Measurements from ENCODE around the gene DOK7.
A peak's percentile ranks its signal among the peaks of the same experiment; 100 is the strongest.

Gene DOK7

GRCh38 chr4:3429651-3430050 lies 33.5 kb upstream of the DOK7 start:
- no peak for DNase-seq

- DNase-seq: no peak
Observed at GRCh38 chr4:3430524-3430923, 32.6 kb upstream of the DOK7 start.

DNA sequence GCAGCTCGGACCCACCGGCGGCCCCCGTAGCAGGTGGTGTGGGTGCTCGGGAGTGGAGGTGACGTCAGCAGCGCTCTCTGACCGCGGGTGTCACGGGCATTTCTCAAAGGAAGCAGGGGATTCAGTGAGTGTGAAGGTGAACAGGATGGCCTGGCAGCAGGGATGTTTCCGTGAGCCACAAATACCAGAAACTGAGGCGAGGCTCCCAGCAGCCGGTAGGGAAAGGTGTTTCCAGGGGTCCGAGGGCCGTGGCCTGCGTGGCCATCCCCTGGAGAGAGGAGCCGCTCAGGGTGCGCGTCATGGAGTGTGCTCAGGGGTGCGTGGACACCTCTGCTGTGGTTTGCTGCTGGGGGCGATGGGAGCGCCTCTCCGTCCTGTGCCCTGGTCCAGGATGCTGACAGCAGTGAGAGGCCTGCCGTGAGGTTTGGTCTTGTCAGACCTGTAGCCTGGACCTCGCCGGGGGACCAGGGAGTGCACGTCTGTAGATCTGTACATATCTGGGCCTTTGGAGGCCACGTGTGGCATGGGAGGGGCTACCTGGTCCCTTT lies 31.6 kb upstream of the DOK7 start:
- DNase-seq: no peak

GRCh38 chr4:3432381-3432790 lies 30.7 kb upstream of the DOK7 start:
- no peak for DNase-seq

DNA sequence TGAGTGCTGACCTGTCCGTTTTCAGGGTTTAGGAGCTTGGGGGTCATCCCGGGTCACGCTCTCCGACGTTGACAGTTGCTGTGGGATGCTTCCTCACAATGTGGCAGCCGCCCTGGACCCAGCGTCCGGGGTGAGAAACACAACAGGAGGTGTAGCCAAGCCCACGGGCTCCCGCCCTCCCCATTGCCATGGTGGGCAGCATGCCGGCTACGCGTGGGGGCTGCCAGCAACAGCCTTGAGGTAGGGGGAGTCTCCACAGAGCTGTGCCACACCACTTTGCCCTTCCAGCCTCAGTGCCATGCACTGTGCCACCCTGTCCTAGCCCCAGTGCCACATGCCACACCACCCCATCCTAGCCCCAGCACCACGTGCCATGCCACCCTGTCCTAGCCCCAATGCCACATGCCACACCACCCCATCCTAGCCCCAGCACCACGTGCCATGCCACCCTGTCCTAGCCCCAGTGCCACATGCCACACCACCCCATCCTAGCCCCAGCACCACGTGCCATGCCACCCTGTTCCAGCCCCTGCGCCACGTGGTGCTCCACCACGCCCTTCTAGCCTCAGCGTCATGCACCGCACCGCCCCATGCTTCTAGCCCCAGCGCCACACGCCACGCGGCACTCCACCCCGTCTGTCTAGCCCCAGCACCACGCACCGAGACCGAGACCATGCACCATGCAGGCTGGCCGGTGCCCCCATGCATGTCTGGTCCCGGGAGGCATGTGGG lies 29.8 kb upstream of the DOK7 start:
- DNase-seq: no peak

DNA sequence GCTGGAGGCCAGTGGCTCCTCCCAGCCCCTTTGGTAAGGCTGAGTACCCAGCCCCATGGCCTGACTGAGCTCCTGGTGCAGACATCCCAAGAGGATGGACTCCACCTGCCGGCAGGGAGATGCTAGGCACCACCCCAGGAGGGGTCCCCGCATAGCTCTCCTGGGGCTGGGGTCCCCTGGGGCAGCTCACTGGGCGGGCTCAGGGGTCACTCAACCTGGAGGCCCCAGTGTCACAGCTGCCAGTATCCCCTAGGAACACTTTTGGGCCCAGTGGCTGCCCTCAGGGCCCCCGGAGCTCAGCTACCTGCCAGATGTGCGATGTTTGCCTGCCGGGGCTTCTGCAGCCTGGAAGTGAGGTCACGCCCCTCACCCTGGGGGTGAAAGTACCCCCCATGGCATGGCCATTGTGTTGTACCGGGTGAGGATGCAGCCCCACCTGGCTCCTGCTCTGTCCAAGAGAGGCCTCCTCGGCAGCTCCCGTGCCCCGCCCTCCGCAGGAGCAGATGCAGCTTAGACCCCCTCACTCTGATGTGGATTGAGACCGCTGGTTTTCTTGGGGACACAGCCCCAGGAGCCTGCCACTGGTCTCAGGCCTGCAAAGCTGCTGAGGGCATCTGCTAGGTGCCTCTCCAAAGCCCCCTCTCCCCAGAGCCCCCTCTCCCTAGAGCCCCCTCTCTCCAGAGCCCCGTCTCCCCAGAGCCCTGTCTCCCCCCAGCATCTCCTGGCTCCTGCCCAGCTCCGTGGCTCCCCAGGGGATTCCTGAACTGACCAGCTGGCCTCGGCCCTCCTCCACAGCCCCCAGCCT lies 28.0 kb upstream of the DOK7 start:
- DNase-seq: no peak

DNA sequence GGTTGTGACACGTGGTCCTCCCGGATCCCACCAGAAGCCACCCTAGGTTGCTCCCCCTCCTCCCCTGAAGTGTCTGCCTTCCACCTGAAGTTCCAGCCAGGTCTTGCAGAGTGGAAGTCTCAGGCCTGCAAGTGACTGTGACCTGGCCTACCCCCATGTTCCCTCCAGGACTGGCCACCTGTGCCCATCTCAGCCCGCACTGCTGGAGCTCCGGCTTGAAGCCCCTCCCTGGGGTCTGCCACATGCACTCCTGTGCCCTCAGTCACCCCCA lies 27.5 kb upstream of the DOK7 start:
- DNase-seq: no peak

DNA sequence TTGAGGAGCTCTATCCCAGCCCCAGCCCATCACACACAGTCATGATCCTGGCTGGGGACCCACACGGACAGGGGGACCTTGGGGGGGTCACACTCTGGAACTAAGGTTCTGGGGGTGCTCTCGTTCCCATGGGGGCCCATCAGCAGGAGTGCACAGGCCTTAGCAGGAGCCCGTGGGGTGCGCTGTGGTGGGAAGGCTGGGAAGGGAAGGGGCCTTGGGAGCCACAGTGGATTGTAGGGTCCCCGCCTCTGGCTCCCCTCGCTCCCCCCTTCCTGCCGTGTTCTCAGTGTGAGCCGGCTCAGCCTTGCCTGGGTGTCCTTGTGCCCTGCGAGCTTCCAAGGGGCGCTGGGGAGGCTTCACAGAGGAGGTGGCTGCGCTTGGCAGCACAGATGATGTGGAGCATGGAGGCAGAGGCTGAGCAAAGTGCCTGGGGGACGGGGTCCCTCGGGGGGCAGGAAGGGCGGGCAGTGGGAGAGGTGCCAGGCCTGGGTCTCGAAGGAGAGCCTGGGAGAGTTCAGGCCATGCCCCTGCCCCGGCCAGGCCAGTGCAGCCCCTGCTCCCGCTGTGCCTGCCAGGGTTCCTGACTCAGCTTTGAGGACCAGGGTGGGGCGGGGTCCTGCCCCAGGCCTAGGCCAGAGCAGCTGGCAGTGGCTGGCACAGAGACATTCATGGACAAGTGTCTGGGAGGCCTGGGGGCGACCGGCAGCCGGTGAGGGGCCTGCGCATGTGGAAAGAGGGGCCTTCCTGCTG lies 26.9 kb upstream of the DOK7 start:
- no peak for DNase-seq

DNA sequence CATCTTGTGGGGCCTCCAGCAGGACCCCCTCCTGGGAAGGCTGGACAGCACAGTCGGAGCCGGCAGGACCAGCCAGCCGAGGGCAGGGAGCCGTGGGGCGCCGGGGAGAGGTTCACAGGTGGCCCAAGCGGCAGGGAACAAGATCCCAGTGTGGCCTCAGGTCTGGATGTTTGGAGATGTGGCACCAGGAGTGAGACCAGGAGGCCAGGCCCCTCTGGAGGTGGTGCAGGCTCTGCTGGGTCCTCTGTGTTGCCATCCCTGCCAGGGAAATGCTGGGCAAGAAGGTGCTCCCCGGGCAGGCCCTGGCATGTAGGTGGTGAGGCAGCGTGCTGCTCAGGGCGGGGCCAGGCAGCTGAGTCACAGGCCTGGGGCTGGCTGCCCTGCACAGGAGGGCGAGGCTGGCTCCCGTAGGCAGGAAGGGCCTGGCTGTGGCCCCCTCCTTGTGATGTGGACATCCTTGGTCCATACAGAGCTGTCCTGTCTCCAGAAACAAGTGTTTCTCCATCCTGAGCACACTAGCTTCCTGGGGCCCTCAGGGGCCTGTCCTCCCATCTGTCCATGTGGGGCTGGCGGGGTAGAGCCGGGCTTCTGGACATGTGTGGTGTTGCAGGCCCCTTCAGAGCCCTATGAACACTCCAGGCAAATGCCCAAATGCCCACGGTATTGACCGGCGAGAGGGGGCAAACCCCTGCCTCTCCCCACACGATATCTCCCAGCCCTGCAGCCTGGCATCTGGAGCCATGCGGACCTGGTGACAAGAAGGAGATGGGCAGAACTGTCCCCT lies 26.1 kb upstream of the DOK7 start:
- DNase-seq: no peak

- DNase-seq: no peak
Observed at GRCh38 chr4:3437582-3437936, 25.5 kb upstream of the DOK7 start.

DNA sequence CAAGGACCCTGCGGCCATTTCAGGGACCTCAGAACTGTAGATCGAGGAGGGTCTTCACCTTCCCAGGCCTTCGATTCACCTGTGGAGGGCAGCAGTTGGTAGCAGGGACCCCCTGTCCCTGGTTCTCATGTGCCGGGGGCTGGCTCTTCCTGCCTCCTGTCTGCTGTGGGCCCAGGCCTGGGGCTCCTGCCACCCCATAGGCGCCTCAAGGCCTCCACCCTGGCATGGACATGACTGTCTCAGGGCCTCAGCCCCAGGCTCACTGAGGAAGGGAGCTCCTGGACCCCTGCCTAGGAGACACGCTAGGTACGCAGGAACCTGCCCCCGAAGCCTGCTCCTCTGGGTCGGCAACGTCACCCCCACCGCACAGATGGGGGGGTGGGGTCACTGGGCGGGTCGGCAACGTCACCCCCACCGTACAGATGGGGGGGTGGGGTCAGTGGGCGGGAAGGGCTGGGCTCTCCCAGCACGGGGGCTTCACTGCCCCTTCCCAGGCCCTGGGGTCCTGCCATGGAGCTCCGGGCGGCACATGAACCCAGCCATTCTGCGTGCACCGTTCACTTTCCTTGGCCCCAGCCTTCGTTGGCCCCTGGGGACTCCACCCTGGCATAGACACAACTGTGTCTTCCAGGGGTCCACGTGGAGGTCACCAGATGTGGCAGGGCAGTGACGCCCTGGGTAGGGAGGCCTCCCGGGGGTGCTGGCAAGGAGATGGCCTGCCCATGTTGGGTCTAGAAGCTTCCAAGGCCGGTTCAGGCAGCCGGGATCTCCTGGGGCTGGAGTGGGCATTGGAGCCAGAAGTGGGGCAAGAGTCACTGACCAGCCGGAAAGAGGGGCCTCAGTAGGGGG lies 24.9 kb upstream of the DOK7 start:
- no peak for DNase-seq

- no peak for DNase-seq
Observed at GRCh38 chr4:3438847-3439180, 24.3 kb upstream of the DOK7 start.

DNA sequence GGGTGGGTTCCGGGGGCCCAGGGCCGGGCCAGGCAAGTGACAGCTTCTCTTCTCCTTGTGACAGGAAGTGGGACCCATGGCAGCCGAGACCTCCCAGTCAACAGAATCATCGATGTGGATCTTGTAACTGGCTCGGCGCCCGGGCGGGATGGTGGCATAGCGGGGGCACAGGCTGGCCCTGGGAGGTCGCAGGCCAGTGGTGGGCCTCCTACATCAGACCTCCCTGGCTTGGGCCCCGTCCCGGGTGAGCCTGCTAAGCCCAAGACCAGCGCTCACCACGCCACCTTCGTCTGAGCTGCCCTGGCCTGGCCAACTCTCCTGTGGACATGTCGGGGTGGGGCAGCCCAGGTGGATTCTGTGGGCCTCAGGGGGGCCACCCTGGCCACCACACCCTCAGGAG lies 23.7 kb upstream of the DOK7 start:
- no peak for DNase-seq

DNA sequence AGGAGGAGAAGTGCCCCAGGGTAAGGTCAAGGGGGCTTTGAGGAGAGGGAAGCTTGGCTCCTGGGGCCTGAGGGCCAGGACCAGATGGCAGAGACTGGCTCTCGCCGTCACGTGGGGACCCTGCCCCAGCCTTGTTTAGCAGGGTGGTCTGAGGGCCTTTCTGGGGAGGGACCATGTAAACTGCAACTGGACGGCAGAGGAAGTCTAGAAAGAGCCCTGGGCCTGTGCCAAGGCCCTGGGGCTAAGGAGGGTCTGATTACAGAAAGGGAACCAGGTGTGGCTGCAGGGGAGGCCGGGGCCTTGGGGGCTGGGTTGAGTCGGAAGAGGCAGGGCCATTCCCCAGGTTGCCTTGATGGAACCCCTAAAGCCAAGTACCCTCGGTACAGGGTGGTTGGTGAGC lies 23.1 kb upstream of the DOK7 start:
- DNase-seq: no peak

DNA sequence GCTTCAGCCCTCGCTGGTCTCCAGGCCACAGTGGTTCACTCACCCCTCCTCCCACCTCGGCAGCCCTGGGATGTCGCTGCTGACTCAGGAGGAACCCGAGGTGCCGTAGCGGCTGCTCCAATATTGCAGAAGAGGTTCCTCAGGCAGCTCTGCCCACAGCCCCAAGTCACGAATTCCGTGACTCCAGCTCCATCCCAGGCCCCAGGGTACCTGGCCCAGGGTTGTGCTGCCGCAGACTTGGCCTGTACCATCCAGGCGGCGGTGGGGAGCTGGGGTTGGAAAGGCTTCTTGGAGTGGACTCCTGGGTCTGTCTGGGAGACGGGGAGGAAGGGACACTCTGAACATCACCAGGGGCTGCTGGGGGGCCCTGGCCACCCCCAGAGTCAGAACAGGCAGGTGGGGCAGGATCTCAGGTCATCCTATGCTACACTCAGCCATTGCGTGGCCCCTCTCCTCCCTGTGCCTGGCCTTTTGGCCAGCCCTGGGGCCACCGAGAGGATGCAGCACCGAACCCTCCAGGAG lies 22.1 kb upstream of the DOK7 start:
- no peak for DNase-seq

DNA sequence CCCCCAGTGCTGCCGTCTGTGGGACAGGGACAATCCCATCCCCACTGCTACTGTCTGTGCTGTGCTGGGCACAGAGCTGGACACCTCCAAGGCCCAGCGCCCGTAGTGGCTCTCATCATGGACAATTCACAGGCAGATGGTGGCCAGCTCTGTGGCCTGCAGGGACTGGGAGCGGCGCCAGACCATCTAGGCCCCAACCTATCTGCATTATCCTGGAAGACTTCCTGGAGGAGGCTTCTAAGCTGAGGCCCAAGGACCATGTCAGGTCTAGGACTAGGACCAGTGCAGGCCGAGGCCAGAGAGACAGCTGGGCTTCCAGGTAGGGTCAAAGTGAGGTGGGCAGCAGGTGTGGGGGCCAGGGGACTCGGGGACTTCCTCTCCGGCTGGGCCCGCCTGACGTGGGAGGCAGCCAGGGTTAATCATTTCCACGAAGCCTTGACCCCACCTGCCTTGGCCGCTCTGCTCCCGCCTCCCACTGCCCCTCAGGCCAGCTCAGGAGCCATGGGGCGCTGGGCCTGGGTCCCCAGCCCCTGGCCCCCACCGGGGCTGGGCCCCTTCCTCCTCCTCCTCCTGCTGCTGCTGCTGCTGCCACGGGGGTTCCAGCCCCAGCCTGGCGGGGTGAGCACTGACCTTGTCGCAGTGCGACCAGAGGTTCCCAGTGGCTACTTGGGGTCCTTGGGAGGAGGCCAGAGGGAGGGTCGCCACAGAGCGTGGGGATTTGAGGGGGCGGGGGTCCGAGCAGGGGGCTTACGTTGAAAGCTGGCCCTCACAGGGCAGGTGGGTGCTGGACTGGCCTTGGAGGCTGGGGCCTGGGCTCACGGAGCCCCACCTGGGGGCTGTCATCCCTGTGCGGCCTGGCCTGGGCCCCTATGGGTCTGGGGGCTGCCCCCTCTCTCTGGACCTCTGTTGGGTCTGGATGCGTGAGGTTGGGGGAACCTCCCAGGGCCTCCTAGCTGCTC lies 21.3 kb upstream of the DOK7 start, which contains the start of gene HGFAC:
TSS of gene HGFAC (plus strand) at position 468 of the 959 bp plus-strand sequence. CDS start at position 502, 34 bp downstream.
- DNase-seq: no peak

GRCh38 chr4:3442460-3442958 lies 20.6 kb upstream of the DOK7 start:
- DNase-seq: no peak

GRCh38 chr4:3442959-3443749 lies 20.0 kb upstream of the DOK7 start:
- DNase-seq: peak; percentile 64

- no peak for DNase-seq
Observed at GRCh38 chr4:3443750-3444309, 19.3 kb upstream of the DOK7 start.
